Breast epithelium (tissue), 4 donors: Measurements from ENCODE around the gene DEPDC4. TPM values are rescaled to one million over a fixed set of nuclear protein-coding genes. Genes with fewer than 3 reads are reported as not detected.
A peak's percentile ranks its signal among the peaks of the same experiment; 100 is the strongest.

Source experiments
- DNase-seq, 2 donors: peaks; one replicate each; pipeline ENCODE4 v3.0.0-alpha.2; 2019; ENCODE audit warnings: low spot score in 2 of 2
- H3K27ac ChIP-seq, 2 donors: fragments of 200-600 bp; sonication (generic) in 1 of 2; one replicate each; pipeline ENCODE4 v1.5.1; 2016 to 2019; ENCODE audit warnings: mild to moderate bottlenecking in 1 of 2
- H3K27me3 ChIP-seq, 2 donors: fragments of 200-600 bp; sonication (generic) in 1 of 2; one replicate each; pipeline versions ENCODE4 v1.5.1 to v1.6.0; 2017 to 2019; ENCODE audit warnings: control low read depth in 1 of 2, mild to moderate bottlenecking in 1 of 2
- H3K36me3 ChIP-seq: fragments of 200-600 bp; one replicate; pipeline ENCODE4 v1.5.1; 2019
- H3K4me1 ChIP-seq, 2 donors: fragments of 200-600 bp; sonication (generic); one replicate each; pipeline ENCODE4 v1.5.1; 2016 to 2019; ENCODE audit warnings: control low read depth in 1 of 2
- H3K4me3 ChIP-seq, 3 donors: fragments of 200-600 bp; sonication (generic); 1 replicate in 2 of 3; 2 replicates in 1 of 3; pipeline ENCODE4 v1.5.1; 2016 to 2019; ENCODE audit warnings: mild to moderate bottlenecking in 3 of 3, moderate library complexity in 2 of 3
- H3K9me3 ChIP-seq, 2 donors: fragments of 200-600 bp; sonication (generic) in 1 of 2; one replicate each; pipeline ENCODE4 v1.5.1; 2016 to 2019; ENCODE audit warnings: control low read depth in 1 of 2
- POLR2A ChIP-seq: fragments of 450-650 bp; IDR thresholded peaks from one replicate; pipeline ENCODE4 v1.6.1; 2016; ENCODE audit warnings: antibody characterized with exemption, mild to moderate bottlenecking, moderate library complexity
- POLR2AphosphoS5 ChIP-seq, 3 donors: sonication (generic); formaldehyde crosslinking; IDR thresholded peaks; one replicate each; pipeline ENCODE4 v1.6.1; 2017; ENCODE audit warnings: antibody characterized with exemption in 3 of 3
- intact Hi-C: fragments of 100-400 bp; cut with DNase I; formaldehyde crosslinking; loops from one replicate; pipeline ENCODE4 v1.15.1; 2023; ENCODE audit warnings: low total_unique reads
- total RNA-seq, 3 donors: library from RNA; depleted of rRNA; stranded (reverse); fragments of >200 nt; gene quantifications; one replicate each; pipeline ENCODE4 v1.1.0, GENCODE V29; 2016
- TF ChIP-seq, protein P1 (sequence below), 3 donors: fragments of 450-650 bp; IDR thresholded peaks; one replicate each; pipeline ENCODE4 v1.5.1; 2016 to 2017; ENCODE audit warnings: antibody characterized with exemption in 3 of 3, mild to moderate bottlenecking in 3 of 3, moderate library complexity in 3 of 3

The DEPDC4 gene
- total RNA-seq, 3 donors from 2014 or later = 1.3 to 2.3 (median 2.0) TPM

DNA sequence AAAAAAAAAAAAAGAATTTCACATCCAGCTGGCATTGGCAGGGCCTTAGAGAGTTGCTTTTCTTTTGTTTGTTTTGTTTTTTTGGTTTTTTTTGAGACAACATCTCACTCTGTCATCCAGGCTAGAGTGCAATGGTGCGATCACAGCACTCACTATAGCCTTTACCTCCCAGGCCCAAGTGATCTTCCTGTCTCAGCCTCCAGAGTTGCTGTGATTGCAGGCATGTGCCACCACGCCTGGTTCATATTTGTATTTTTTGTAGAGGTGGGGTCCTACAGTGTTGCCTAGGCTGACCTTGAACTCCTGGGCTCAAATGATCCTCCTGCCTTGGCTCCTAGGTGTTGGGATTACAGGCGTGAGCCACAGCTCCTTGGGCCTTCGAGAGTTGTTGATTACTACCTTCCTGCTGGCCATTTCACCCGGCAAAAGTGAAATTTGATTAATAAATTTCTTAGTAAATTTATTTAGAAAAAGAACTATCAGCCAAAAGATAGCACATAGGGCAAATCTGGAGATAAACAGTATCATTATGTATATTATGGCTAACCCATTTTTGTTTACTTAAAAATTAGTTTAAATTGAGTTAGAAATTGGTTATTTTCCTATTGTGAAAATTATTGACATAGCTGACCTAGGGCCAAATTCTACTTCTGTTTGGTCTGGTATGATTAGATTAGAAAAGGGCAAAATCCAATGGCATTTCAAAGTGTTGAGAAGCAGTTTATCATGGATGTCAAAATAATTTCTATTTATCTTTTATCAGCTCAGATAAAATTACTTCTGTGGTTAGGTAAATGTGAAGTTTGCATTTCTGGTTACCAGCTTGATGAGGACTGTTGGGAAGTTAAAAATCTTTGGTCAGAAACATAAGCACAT lies 53.6 kb downstream of the DEPDC4 start:
- DNase-seq = no peak
- no peaks in the 10 kb centered on the region for H3K36me3 ChIP-seq

GRCh38 chr12:100211698-100212097 lies 55.2 kb downstream of the DEPDC4 start:
- no peaks in the 10 kb centered on the region for H3K36me3 ChIP-seq
- H3K9me3 ChIP-seq = no peaks in the 10 kb centered on the region
- intact Hi-C loops = no loop called here
- no peak for TF ChIP-seq POLR2A
- TF ChIP-seq, protein P1, sequence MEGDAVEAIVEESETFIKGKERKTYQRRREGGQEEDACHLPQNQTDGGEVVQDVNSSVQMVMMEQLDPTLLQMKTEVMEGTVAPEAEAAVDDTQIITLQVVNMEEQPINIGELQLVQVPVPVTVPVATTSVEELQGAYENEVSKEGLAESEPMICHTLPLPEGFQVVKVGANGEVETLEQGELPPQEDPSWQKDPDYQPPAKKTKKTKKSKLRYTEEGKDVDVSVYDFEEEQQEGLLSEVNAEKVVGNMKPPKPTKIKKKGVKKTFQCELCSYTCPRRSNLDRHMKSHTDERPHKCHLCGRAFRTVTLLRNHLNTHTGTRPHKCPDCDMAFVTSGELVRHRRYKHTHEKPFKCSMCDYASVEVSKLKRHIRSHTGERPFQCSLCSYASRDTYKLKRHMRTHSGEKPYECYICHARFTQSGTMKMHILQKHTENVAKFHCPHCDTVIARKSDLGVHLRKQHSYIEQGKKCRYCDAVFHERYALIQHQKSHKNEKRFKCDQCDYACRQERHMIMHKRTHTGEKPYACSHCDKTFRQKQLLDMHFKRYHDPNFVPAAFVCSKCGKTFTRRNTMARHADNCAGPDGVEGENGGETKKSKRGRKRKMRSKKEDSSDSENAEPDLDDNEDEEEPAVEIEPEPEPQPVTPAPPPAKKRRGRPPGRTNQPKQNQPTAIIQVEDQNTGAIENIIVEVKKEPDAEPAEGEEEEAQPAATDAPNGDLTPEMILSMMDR (IDR thresholded peaks at IDR 0.05) = no peak
- no peak for TF ChIP-seq POLR2AphosphoS5 (IDR thresholded peaks at IDR 0.05)
- DNase-seq = no peak
- H3K27me3 ChIP-seq = no peaks in the 10 kb centered on the region
- H3K4me3 ChIP-seq = no peak overlapping the region
- no peaks in the 10 kb centered on the region for H3K4me1 ChIP-seq
- no peak overlapping the region for H3K27ac ChIP-seq

More for the DNA sequence above, 53.6 kb downstream of the DEPDC4 start:
- H3K4me3 ChIP-seq = no peak overlapping the region
- H3K27me3 ChIP-seq = no peaks in the 10 kb centered on the region
- no peaks in the 10 kb centered on the region for H3K4me1 ChIP-seq
- intact Hi-C loops = no loop called here
- TF ChIP-seq POLR2AphosphoS5 (IDR thresholded peaks at IDR 0.05) = no peak
- TF ChIP-seq POLR2A = no peak
- TF ChIP-seq, protein P1 (IDR thresholded peaks at IDR 0.05) = no peak
- H3K27ac ChIP-seq = no peak overlapping the region
- H3K9me3 ChIP-seq = no peaks in the 10 kb centered on the region

DNA sequence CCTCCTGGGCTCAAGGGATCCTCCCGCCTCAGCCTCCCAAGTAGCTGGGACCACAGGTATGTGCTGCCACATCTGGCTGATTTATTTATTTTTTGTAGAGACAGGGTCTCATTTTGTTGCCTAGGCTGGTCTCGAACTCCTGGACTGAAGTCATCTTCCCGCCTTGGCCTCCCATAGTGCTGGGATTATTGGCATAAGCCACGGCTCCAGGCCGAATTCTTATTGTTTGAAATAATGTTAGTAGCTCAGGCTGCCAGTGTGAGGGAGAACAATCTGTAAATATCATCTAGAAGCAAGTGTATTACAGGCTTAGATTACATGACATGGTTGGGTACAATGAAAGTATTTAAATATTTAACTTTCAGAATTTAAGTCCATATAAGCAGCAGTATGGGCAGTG lies 58.0 kb downstream of the DEPDC4 start:
- H3K27me3 ChIP-seq = no peaks in the 10 kb centered on the region
- no peaks in the 10 kb centered on the region for H3K36me3 ChIP-seq
- no peaks in the 10 kb centered on the region for H3K9me3 ChIP-seq
- no peak overlapping the region for H3K27ac ChIP-seq
- DNase-seq = no peak
- H3K4me3 ChIP-seq = no peak overlapping the region
- TF ChIP-seq POLR2A (no peak), POLR2AphosphoS5 (IDR thresholded peaks at IDR 0.05) (no peak)
- TF ChIP-seq, protein P1 (IDR thresholded peaks at IDR 0.05) = no peak
- H3K4me1 ChIP-seq = no peaks in the 10 kb centered on the region
- intact Hi-C loops = no loop called here

- Histone ChIP-seq H3K27ac (no peak overlapping the region), H3K9me3 (no peaks in the 10 kb centered on the region), H3K27me3 (no peaks in the 10 kb centered on the region), H3K4me1 (no peaks in the 10 kb centered on the region), H3K4me3 (no peak overlapping the region), H3K36me3 (no peaks in the 10 kb centered on the region)
- no peak for DNase-seq
- intact Hi-C loops = no loop called here
- TF ChIP-seq POLR2A (no peak), POLR2AphosphoS5 (IDR thresholded peaks at IDR 0.05) (no peak)
- TF ChIP-seq, protein P1 (IDR thresholded peaks at IDR 0.05) = no peak
Measured at GRCh38 chr12:100207311-100207710, 59.6 kb downstream of the DEPDC4 start.

DNA sequence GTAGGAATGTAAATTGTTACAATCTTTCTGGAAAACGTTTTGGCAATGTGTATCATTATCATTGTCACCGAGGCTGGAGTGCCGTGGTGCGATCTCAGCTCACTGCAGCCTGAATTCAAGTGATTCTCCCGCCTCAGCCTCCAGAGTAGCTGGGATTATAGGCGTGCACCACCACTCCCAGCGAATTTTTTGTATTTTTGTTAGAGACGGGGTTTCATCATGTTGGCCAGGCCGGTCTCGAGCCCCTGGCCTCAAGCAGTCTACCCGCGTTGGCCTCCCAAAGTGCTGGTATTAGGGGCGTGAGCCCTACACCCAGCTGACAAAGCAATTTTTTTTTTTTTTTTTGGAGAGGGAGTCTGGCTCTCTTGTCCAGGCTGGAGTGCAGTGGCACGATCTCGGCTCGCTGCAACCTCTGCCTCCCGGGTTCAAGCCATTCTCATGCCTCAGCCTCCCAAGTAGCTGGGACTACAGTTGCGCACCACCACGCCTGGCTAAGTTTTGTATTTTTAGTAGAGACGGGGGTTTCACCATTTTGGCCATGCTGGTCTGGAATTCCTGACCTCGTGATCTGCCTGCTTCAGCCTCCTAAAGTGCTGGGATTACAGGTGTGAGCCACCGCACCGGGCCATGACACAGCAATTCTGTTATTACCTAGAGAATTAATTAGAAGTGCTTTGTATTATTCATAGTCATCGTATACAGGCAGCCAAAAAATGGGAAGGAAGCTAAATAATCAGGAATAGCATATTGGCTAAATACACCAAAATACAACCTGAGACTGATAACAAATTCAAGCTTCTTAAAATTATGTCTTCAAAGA lies 65.1 kb downstream of the DEPDC4 start:
- peak overlapping the region; percentile 67 to 89 (median 75) for H3K4me3 ChIP-seq
- H3K9me3 ChIP-seq = no peaks in the 10 kb centered on the region
- intact Hi-C loops = no loop called here
- no peak for DNase-seq
- H3K27me3 ChIP-seq = no peaks in the 10 kb centered on the region
- no peaks in the 10 kb centered on the region for H3K36me3 ChIP-seq
- no peaks in the 10 kb centered on the region for H3K4me1 ChIP-seq
- H3K27ac ChIP-seq = no peak overlapping the region
- TF ChIP-seq POLR2AphosphoS5 (IDR thresholded peaks at IDR 0.05) (no peak), POLR2A (no peak)
- TF ChIP-seq, protein P1 (IDR thresholded peaks at IDR 0.05) = no peak
